NCI-H226 (cell line): ENCODE data around the gene CUL5.
"Not testable (repeated sequence)": the region's sequence is repeated elsewhere in the genome, so short reads cannot be mapped to it uniquely, and the experiment has no call there.

Source experiments
- DNase-seq: peaks from one replicate; pipeline ENCODE4 v3.0.0-alpha.2; 2015

Gene CUL5

DNA sequence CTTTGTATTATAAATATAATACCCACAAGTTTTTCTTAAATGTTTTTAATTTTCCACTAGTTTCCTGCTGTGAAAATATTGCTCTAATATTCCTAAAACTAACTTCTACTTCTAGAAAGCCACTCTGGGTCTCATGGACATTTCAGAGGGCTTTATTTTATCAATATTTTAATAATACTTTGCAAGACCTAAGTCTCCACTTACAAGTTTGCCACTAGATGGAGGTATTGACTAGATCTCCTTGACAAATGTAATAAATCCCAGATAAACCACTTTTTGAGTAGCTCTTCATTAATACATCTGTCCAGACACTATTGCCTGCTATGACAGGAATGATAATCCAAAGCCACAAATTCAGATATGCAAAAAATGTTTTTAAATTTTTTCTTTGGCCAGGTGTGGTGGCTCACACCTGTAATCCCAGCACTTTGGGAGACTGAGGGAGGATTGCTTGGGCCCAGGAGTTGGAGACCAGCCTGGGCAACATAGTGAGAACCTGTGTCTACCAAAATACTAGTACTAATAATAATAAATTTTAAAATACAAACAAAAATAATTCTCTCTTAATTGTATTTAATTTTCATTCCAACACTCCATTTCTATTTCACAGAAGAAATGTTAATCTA lies 109.2 kb downstream of the CUL5 start:
- DNase-seq, result peak; percentile 18

- not testable (repeated sequence) for DNase-seq
These were observed 112.2 kb downstream of the CUL5 start for GRCh38 chr11:108120936-108121273.

GRCh38 chr11:108121274-108122155 lies 112.8 kb downstream of the CUL5 start, which contains the start of gene ACAT1:
Gene ACAT1, plus strand, starts transcription at chr11:108121567. Its CDS starts 40 bp downstream, at chr11:108121607.
- DNase-seq, result peak; percentile 89

- DNase-seq, result no peak
These were observed 113.5 kb downstream of the CUL5 start for GRCh38 chr11:108122166-108122628.

GRCh38 chr11:108125096-108125495 lies 116.4 kb downstream of the CUL5 start:
- DNase-seq, result no peak

GRCh38 chr11:108128772-108129171 lies 120.1 kb downstream of the CUL5 start:
- no peak for DNase-seq

DNA sequence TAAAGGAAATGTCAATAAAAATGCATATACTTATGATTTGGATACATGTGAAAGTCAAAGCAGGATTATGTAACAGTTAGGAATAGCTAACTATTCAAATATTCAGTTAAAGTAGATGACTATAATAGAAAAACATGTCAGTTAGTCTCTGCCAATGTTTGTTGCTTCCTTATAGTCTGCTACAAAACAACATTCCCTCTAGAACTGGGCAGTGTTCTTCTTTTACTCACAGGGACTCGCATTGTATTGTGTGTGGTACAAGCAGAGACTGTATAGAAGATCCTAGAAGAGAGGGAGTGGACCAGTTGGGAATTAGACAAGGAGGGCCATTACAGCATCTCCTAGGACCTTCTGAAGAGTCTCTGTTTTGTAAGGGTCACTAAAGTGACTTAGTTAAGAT lies 123.3 kb downstream of the CUL5 start:
- DNase-seq, result no peak

GRCh38 chr11:108132993-108133538 lies 124.4 kb downstream of the CUL5 start:
- not testable (repeated sequence) for DNase-seq

DNA sequence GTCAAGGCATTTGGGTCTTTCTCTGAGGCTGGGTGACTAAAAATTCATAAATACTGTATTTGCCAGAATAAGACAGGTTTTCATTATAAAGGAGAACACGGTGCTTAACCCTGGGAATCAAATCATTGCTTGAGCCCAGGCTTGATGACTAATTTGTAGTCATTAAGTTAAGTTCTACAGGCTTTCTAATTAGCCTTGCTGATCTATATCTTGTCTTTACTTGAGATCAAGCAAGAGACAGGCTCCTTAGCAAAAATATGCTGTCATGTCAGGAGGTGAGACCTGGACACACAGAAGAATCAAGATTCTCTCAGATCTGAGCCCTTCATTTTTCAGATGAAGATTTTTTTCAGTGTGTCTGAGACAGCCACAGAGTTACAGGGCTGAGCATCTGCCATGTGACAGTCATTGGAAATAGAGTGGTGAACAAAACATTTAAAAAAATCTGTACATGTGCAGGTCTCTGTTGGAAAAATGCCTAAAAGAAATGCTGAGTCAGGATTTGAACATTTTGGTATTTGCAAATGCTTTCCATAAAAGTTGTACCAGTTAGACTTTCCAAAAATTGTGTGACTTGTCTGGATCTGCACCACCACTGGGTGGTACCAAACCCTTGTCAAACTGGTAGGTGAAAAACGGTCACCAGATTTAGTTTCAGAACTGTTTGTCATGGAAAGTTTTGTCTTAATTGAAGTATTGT lies 127.3 kb downstream of the CUL5 start:
- no peak for DNase-seq

GRCh38 chr11:108137212-108137611 lies 128.5 kb downstream of the CUL5 start:
- no peak for DNase-seq

GRCh38 chr11:108142304-108142703 lies 133.6 kb downstream of the CUL5 start:
- DNase-seq, result no peak

DNA sequence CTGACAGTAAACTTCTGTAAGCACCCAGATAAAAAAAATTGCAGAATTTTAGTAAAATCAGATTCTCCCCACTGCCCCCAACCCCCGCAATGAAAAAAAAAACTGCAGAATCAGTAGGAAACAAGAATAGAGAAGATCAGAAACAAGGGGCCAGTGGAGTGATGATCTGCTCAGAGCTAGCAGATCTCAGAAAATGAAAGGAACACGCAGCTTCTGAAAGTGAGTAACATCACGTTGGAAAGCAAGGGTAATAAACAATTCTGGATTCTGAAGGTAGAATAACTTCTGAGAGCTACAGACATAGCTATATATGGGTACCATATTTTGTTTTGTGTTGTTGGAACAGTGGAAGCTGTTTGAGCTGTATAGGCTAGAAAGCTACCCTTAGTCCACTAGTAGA lies 135.9 kb downstream of the CUL5 start:
- no peak for DNase-seq

GRCh38 chr11:108147150-108147549 lies 138.5 kb downstream of the CUL5 start:
- no peak for DNase-seq

- DNase-seq, result no peak
These were observed 139.9 kb downstream of the CUL5 start for GRCh38 chr11:108148556-108148955.

- no peak for DNase-seq
These were observed 145.9 kb downstream of the CUL5 start for GRCh38 chr11:108154591-108154990.
